HEK293T (cell line): ENCODE measurements around the gene BEND5.

Source experiments
- FOXM1 ChIP-seq: fragments of 450-650 bp; IDR thresholded peaks from 2 replicates; pipeline ENCODE4 v1.6.1; 2017; ENCODE audit warnings: mild to moderate bottlenecking, borderline replicate concordance
- PKNOX1 ChIP-seq: fragments of 450-650 bp; IDR thresholded peaks from 2 replicates; pipeline ENCODE4 v1.6.1; 2016

DNA sequence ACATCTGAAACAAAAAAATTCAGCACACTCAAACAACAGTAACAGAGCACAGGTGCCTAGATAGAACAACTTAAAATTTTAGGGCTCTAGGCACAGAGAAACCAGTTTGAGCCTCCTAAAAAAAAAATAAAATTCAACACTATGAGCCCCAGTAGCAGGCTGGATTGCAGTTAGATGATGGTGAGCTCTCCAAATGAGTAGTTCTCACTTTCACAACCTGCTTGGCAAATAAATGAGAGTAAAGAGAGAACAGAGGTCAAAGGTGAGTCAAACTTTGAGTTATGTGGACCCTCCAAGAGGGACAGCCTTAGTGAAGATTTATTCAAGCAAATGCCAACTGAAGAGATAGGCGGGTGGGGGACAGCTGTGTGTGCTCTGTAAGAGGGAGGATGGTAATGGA lies 3.6 kb downstream of the BEND5 start:
- TF ChIP-seq FOXM1: no peak
- no peak for TF ChIP-seq PKNOX1
